Measurements from ENCODE around the gene ZCRB1.

ZCRB1 gene

GRCh38 chr12:42284157-42284556 lies 41.7 kb downstream of the ZCRB1 start:
- in situ Hi-C loops (cut with HindIII; ENCODE audit: low sequenced_read_pairs): no loop called here

- in situ Hi-C loops (cut with HindIII; ENCODE audit: low sequenced_read_pairs): no loop called here
Observed at GRCh38 chr12:42283739-42284138, 42.2 kb downstream of the ZCRB1 start.

GRCh38 chr12:42282294-42282693 lies 43.6 kb downstream of the ZCRB1 start:
- in situ Hi-C loops (cut with HindIII; ENCODE audit: low sequenced_read_pairs): no loop called here

GRCh38 chr12:42281844-42282243 lies 44.0 kb downstream of the ZCRB1 start:
- in situ Hi-C loops (cut with HindIII; ENCODE audit: low sequenced_read_pairs): no loop called here

- in situ Hi-C loops (cut with HindIII; ENCODE audit: low sequenced_read_pairs): no loop called here
Observed at GRCh38 chr12:42281278-42281677, 44.6 kb downstream of the ZCRB1 start.

- in situ Hi-C loops (cut with HindIII; ENCODE audit: low sequenced_read_pairs): no loop called here
Observed at GRCh38 chr12:42278128-42278510, 47.8 kb downstream of the ZCRB1 start.

GRCh38 chr12:42277396-42278127 lies 48.3 kb downstream of the ZCRB1 start:
- in situ Hi-C loops (cut with HindIII; ENCODE audit: low sequenced_read_pairs): no loop called here

GRCh38 chr12:42275499-42275898 lies 50.4 kb downstream of the ZCRB1 start:
- in situ Hi-C loops (cut with HindIII; ENCODE audit: low sequenced_read_pairs): no loop called here

- in situ Hi-C loops (cut with HindIII; ENCODE audit: low sequenced_read_pairs): no loop called here
Observed at GRCh38 chr12:42273706-42274105, 52.2 kb downstream of the ZCRB1 start.

GRCh38 chr12:42270596-42270995 lies 55.3 kb downstream of the ZCRB1 start:
- in situ Hi-C loops (cut with HindIII; ENCODE audit: low sequenced_read_pairs): no loop called here

- in situ Hi-C loops (cut with HindIII; ENCODE audit: low sequenced_read_pairs): no loop called here
Observed at GRCh38 chr12:42267413-42268190, 58.3 kb downstream of the ZCRB1 start.

- in situ Hi-C loops (cut with HindIII; ENCODE audit: low sequenced_read_pairs): no loop called here
Observed at GRCh38 chr12:42266579-42267230, 59.2 kb downstream of the ZCRB1 start.

GRCh38 chr12:42262271-42262670 lies 63.6 kb downstream of the ZCRB1 start:
- in situ Hi-C loops (cut with HindIII; ENCODE audit: low sequenced_read_pairs): no loop called here
